ENCODE measurements around the gene CARHSP1. TPM values are rescaled to one million over a fixed set of nuclear protein-coding genes. Genes with fewer than 3 reads are reported as not detected.

CARHSP1 gene
- total and polyA plus RNA-seq, 2 of the 8 experiments (the other 6 are each of a cell fraction or from before 2014, with no cell fraction given), result 292 to 300 TPM

DNA sequence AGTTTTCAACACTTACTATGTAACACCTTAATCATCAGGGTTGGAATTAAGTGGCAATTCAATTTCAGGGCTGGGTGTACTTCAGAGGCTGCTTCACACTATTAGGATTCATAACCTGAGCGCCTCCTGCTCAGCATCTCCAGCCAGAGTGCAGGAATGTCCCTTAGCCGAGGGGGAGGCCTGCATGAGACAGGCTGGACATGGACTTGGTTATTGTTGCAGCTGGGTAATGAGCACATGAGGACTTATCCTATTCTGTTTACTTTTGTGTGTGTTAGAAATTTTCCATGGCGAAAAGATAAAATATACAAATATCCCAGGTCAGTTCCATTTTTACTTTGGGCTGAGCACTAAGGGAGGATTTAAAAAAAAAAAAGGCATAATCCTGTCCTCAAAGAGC lies 60.8 kb downstream of the CARHSP1 start:
- DNase-seq (ENCODE audit: low read depth in 1 of 2, low spot score in 2 of 2), result no peak

More for the DNA sequence above, 60.8 kb downstream of the CARHSP1 start:
- no peaks in the 10 kb centered on the region for H3K27me3 ChIP-seq (replicated peaks in 1 of 4; ENCODE audit: control insufficient read depth in 3 of 4, extremely low read depth in 1 of 4, insufficient read depth in 3 of 4, low read length in 3 of 4)
- ChIA-PET CTCF (ENCODE audit: partially characterized antibody) (no interaction called here), POLR2A (ENCODE audit: partially characterized antibody) (interaction anchor here (2.5 to 3.7 kb wide), 2 partner anchors 9 to 16 kb away, joined by 7 to 16 read pairs; no protein-coding TSS in a partner anchor)
- H3K14ac ChIP-seq (ENCODE audit: insufficient read length), result no peak overlapping the region
- H3K36me3 ChIP-seq (ENCODE audit: control insufficient read depth in 2 of 4, insufficient read depth in 4 of 4, low read length in 3 of 4), result peaks cover 38 to 86% (median 67%) of the 10 kb centered on the region in 4 experiments
- no peaks in the 10 kb centered on the region for H3K4me1 ChIP-seq (replicated peaks in 1 of 4; ENCODE audit: control insufficient read depth in 3 of 4, insufficient read depth in 4 of 4, low read length in 3 of 4)
- no peaks in the 10 kb centered on the region; the same call in none of the 2 replicates for H3K79me1 ChIP-seq (ENCODE audit: low read depth, low read length)
- H4K20me1 ChIP-seq (replicated peaks in 1 of 2; ENCODE audit: control insufficient read depth in 1 of 2, insufficient read depth in 2 of 2, low read length in 2 of 2), result peaks cover 0 to 5% of the 10 kb centered on the region in 2 experiments
- TF ChIP-seq TEAD4 (IDR thresholded peaks at IDR 0.05; ENCODE audit: low read depth, low read length), result no peak
- no peak for TF ChIP-seq KDM1A (IDR thresholded peaks at IDR 0.05; ENCODE audit: borderline replicate concordance, low read length)
- TF ChIP-seq ASH2L (IDR thresholded peaks at IDR 0.05; ENCODE audit: low read length), result no peak
- no peak for TF ChIP-seq TBP (IDR thresholded peaks at IDR 0.05; ENCODE audit: low read depth, low read length)
- no peak overlapping the region for H3K23ac ChIP-seq (ENCODE audit: insufficient read length)
- no peaks in the 10 kb centered on the region for H3K23me2 ChIP-seq (ENCODE audit: low read depth, low read length)
- 92% methylated on average over 3 of the region's 3 CpGs; no CpG with 5 or more reads in 1 of the 2 experiments for WGBS, 2 experiments (ENCODE audit: extremely low coverage in 1 of 2, insufficient coverage in 1 of 2, insufficient read length in 1 of 2, insufficient replicate concordance in 2 of 2, low coverage in 1 of 2, low lambda C conversion rate in 2 of 2, missing lambda C conversion rate in 1 of 2)
- H3K9me3 ChIP-seq (ENCODE audit: insufficient read depth in 2 of 2, low read depth in 1 of 2, low read length in 1 of 2), result no peaks in the 10 kb centered on the region
- no peak overlapping the region for H3K18ac ChIP-seq (ENCODE audit: extremely low read depth, low read length)
- no peak overlapping the region for H3K27ac ChIP-seq (ENCODE audit: low read depth, low read length)
- no peak overlapping the region for H2BK12ac ChIP-seq (ENCODE audit: low read depth, low read length)
- H4K91ac ChIP-seq (replicated peaks; ENCODE audit: insufficient read length, low read length), result no peak overlapping the region
- peaks cover 0 to 3% of the 10 kb centered on the region in 2 experiments; a peak in 2 of 4 replicates for H3K79me2 ChIP-seq (ENCODE audit: control insufficient read depth in 1 of 2, insufficient read depth in 2 of 2, low read length in 2 of 2)
- no peak overlapping the region for H2BK120ac ChIP-seq (replicated peaks; ENCODE audit: low read depth, low read length)
- no peak overlapping the region for H2AFZ ChIP-seq (ENCODE audit: low read length)
- no peak overlapping the region for H2BK5ac ChIP-seq (ENCODE audit: low read depth, low read length)
- no peak overlapping the region for H2BK20ac ChIP-seq (ENCODE audit: low read length)
- no peak for FAIRE-seq
- no peak overlapping the region for H4K5ac ChIP-seq (ENCODE audit: insufficient read length, low read depth, low read length)
- H4K8ac ChIP-seq (ENCODE audit: extremely low read depth, insufficient read depth, low read length), result no peak overlapping the region
- no peak overlapping the region for H3K4ac ChIP-seq (replicated peaks; ENCODE audit: insufficient read length, low read depth, low read length)
- H3K4me2 ChIP-seq (ENCODE audit: insufficient read depth in 1 of 2, low read depth in 2 of 2, low read length in 2 of 2), result no peak overlapping the region
- H3K56ac ChIP-seq (replicated peaks; ENCODE audit: insufficient read length, low read depth, low read length), result no peak overlapping the region
- no peak overlapping the region for H2BK15ac ChIP-seq (ENCODE audit: low read length)
- no peak overlapping the region for H3K9ac ChIP-seq (replicated peaks in 1 of 4; ENCODE audit: extremely low read depth in 1 of 4, low read depth in 3 of 4, low read length in 3 of 4)
- no peak overlapping the region for H2AK5ac ChIP-seq (ENCODE audit: low read depth, low read length)
- H3K4me3 ChIP-seq (ENCODE audit: extremely low read depth in 1 of 4, insufficient read depth in 2 of 4, low read depth in 3 of 4, low read length in 4 of 4), result no peak overlapping the region
